RWPE2 (cell line): Measurements from ENCODE around the gene RAB36.

ENCODE experiments used
- ATAC-seq: fragments of 200-7000 bp; cut with Tn5 transposase; 3 replicates; pipeline ENCODE4 v1.9.1; 2021; ENCODE audit warnings: low read depth
- DNase-seq: peaks from one replicate; pipeline ENCODE4 v3.0.0-alpha.2; 2020; ENCODE audit warnings: low spot score
- H3K27ac ChIP-seq: fragments of 450-650 bp; 2 replicates; pipeline ENCODE4 v1.5.1; 2017; ENCODE audit warnings: mild to moderate bottlenecking; ENCODE audit not compliant: poor library complexity, severe bottlenecking
- H3K27me3 ChIP-seq: fragments of 250-450 bp; sonication (Bioruptor Pico); 2 replicates; pipeline ENCODE4 v1.5.1; 2021; ENCODE audit warnings: mild to moderate bottlenecking, moderate library complexity; ENCODE audit not compliant: insufficient read depth, poor library complexity, severe bottlenecking
- H3K36me3 ChIP-seq: fragments of 250-450 bp; sonication (Bioruptor Pico); 2 replicates; pipeline ENCODE4 v1.5.1; 2020; ENCODE audit warnings: low read depth, mild to moderate bottlenecking, moderate library complexity
- H3K4me1 ChIP-seq: fragments of 250-450 bp; sonication (Bioruptor Pico); 2 replicates; pipeline ENCODE4 v1.5.1; 2021; ENCODE audit warnings: mild to moderate bottlenecking, moderate library complexity; ENCODE audit not compliant: insufficient read depth, poor library complexity, severe bottlenecking
- H3K4me3 ChIP-seq: fragments of 250-450 bp; sonication (Bioruptor Pico); 2 replicates; pipeline ENCODE4 v1.5.1; 2021; ENCODE audit warnings: mild to moderate bottlenecking, moderate library complexity; ENCODE audit not compliant: severe bottlenecking
- H3K9me3 ChIP-seq: fragments of 250-450 bp; sonication (Bioruptor Pico); 2 replicates; pipeline ENCODE4 v1.5.1; 2021; ENCODE audit warnings: mild to moderate bottlenecking, moderate library complexity; ENCODE audit not compliant: severe bottlenecking
- TF ChIP-seq, protein P1 (sequence below): fragments of 450-650 bp; IDR thresholded peaks from one replicate; pipeline ENCODE4 v1.5.1; 2017; ENCODE audit warnings: mild to moderate bottlenecking, moderate library complexity; ENCODE audit not compliant: poor library complexity, severe bottlenecking

RAB36 gene

DNA sequence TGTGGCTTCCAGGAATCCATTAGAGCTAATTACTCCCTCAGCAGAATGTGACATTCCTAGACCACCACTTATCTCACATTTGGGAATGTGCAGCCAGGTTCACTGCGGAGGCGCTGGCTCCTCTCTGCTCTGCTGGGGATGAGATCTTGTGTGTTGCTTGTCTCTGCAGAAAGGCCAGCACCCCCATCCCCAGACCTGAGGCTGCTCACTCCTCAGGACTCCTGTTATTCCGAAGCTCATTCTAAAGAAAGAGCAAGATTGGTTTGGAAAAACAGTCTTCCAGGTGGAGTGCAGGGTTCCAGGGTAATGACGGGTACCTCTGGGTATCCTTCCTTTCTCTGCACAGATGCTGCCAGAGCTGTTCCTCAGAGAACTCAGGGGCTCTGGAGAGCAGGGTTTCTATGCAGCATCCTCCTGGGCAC is 24.3 kb upstream of the RAB36 start:
- ATAC-seq (no peak), DNase-seq (no peak)
- H3K27ac ChIP-seq: no peak overlapping the region
- H3K9me3 ChIP-seq: no peaks in the 10 kb centered on the region
- no peak overlapping the region for H3K4me3 ChIP-seq
- H3K4me1 ChIP-seq: no peaks in the 10 kb centered on the region
- TF ChIP-seq, protein P1, sequence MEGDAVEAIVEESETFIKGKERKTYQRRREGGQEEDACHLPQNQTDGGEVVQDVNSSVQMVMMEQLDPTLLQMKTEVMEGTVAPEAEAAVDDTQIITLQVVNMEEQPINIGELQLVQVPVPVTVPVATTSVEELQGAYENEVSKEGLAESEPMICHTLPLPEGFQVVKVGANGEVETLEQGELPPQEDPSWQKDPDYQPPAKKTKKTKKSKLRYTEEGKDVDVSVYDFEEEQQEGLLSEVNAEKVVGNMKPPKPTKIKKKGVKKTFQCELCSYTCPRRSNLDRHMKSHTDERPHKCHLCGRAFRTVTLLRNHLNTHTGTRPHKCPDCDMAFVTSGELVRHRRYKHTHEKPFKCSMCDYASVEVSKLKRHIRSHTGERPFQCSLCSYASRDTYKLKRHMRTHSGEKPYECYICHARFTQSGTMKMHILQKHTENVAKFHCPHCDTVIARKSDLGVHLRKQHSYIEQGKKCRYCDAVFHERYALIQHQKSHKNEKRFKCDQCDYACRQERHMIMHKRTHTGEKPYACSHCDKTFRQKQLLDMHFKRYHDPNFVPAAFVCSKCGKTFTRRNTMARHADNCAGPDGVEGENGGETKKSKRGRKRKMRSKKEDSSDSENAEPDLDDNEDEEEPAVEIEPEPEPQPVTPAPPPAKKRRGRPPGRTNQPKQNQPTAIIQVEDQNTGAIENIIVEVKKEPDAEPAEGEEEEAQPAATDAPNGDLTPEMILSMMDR: no peak
- no peaks in the 10 kb centered on the region for H3K36me3 ChIP-seq
- no peaks in the 10 kb centered on the region for H3K27me3 ChIP-seq

DNA sequence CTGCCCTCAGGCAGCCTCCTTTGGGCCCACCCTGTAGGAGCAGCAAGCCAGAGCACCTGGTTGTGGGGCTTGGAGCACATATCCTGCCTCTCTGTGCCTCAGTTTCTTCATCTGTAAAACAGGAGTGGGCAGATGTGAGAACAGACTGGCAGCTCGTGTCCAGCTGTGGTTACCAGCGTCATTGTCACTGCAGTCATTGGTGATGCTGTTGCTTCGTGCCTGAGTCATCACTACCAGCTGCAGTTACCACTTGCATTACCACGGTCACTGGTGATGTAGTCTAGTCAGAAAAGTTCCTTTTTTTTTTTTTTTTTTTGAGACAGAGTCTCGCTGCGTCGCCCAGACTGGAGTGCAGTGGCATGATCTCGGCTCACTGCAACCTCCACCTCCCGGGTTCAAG is 23.9 kb upstream of the RAB36 start:
- Histone ChIP-seq H3K4me1 (no peaks in the 10 kb centered on the region), H3K27me3 (no peaks in the 10 kb centered on the region), H3K27ac (no peak overlapping the region), H3K36me3 (no peaks in the 10 kb centered on the region), H3K9me3 (no peaks in the 10 kb centered on the region), H3K4me3 (no peak overlapping the region)
- TF ChIP-seq, protein P1: no peak
- no peak for ATAC-seq
- no peak for DNase-seq

DNA sequence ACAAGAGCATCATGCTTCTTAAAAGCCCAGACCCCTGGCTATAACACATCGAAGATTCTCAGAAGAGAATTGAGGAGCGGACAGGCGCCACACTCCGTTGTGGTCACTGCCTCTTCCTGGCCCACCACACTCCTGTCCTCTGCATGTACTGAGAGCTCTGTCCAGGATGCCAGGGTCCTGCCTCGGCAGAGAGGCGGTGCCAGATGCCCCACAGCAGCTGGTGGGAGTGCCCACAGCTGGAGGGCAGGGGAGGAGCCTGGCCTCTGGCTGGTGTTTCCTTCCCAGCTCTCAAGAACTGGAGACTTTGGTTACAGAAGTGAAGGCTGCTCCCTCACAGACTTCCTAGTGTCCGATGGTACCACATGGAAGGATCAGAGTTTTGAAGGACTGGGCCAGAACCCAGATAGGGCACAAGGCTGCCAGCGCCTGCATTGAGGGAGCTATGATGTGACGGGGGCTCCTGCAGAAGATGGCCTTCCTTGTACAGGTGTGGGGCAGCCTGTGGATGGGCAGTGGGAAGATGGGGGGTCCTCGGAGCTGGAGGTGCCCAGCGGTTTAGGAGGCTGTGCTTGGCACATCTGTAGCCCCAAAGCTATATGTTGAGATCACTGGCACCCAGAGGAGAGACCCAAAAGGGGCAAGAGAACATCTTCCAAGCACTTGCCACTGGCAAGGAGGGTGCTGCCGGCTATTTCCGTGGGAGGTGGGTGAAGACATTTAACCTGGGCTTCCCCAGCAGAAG is 22.9 kb upstream of the RAB36 start:
- no peaks in the 10 kb centered on the region for H3K27me3 ChIP-seq
- no peak overlapping the region for H3K27ac ChIP-seq
- no peaks in the 10 kb centered on the region for H3K4me1 ChIP-seq
- H3K4me3 ChIP-seq: no peak overlapping the region
- no peak for DNase-seq
- peaks cover 2% of the 10 kb centered on the region for H3K9me3 ChIP-seq
- TF ChIP-seq, protein P1: no peak
- ATAC-seq: no peak
- no peaks in the 10 kb centered on the region for H3K36me3 ChIP-seq

DNA sequence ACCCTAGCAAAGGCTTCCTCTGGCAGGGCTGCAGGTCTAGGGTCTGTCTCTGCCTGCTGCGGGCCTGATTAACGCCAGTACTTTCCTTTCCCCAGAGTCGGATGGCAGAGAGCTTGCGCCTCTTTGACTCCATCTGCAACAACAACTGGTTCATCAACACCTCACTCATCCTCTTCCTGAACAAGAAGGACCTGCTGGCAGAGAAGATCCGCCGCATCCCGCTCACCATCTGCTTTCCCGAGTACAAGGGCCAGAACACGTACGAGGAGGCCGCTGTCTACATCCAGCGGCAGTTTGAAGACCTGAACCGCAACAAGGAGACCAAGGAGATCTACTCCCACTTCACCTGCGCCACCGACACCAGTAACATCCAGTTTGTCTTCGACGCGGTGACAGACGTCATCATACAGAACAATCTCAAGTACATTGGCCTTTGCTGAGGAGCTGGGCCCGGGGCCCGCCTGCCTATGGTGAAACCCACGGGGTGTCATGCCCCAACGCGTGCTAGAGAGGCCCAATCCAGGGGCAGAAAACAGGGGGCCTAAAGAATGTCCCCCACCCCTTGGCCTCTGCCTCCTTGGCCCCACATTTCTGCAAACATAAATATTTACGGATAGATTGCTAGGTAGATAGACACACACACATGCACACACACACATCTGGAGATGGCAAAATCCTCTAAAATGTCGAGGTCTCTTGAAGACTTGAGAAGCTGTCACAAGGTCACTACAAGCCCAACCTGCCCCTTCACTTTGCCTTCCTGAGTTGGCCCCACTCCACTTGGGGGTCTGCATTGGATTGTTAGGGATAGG is 22.1 kb upstream of the RAB36 start:
- H3K4me1 ChIP-seq: no peaks in the 10 kb centered on the region
- ATAC-seq: no peak
- no peaks in the 10 kb centered on the region for H3K27me3 ChIP-seq
- H3K27ac ChIP-seq: no peak overlapping the region
- no peak for DNase-seq
- no peaks in the 10 kb centered on the region for H3K36me3 ChIP-seq
- H3K9me3 ChIP-seq: peaks cover 2% of the 10 kb centered on the region
- H3K4me3 ChIP-seq: no peak overlapping the region
- TF ChIP-seq, protein P1: no peak
